GF-D8 (cell line): ENCODE results near the gene CRTC2.
A peak's percentile ranks its signal among the peaks of the same experiment; 100 is the strongest.

Experiments
- DNase-seq: peaks from one replicate; lab custom pipeline; 2025; lab: John Stamatoyannopoulos, UW

Gene CRTC2

GRCh38 chr1:153946622-153947241 lies 11.7 kb downstream of the CRTC2 start, which contains the start of gene DENND4B:
Gene DENND4B, minus strand, starts transcription at chr1:153946718. Its CDS starts 2,344 bp downstream, at chr1:153944374.
- peak; percentile 59 for DNase-seq

DNA sequence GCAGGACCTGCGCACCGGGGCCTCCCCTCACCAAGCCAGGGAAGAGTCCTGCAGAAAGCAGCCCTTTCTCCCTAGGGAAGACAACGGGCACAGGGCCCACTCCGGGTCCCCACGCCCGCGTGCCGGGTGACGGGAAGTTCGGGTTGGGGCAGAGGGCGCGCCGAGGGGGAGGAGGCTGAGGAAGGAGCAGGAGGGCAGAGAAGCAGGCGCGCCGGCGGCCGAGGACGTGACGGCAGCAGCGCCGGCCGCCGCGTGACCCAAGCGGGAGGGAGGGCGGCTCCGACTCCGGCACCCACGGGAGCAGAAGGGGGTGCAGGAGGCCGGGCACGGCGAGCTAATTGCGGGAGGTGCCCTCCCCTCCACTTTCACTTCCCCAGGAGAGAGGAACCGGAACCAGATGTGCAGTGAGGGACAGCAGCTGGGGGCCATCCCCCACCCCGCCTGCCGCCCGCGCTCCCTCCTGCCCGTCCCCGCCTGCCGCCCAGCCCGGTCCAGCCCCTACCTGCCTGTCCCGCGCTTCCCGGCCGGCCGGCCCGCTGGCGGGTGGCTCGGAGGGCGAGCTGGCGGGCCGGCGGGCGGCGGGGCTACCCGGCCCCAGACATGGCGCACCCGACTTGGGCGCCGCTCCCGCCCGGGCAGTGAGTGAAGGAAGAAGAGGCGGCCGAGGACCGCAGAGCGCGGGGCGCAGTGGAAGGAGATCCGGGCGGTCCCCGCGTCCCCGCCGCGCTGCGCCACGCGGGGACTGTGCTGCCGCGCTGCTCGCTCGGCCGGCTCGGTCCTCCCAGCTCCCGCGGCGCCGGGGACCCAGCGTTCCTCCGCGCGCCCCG lies 12.4 kb downstream of the CRTC2 start:
- peak; percentile 83 for DNase-seq

DNA sequence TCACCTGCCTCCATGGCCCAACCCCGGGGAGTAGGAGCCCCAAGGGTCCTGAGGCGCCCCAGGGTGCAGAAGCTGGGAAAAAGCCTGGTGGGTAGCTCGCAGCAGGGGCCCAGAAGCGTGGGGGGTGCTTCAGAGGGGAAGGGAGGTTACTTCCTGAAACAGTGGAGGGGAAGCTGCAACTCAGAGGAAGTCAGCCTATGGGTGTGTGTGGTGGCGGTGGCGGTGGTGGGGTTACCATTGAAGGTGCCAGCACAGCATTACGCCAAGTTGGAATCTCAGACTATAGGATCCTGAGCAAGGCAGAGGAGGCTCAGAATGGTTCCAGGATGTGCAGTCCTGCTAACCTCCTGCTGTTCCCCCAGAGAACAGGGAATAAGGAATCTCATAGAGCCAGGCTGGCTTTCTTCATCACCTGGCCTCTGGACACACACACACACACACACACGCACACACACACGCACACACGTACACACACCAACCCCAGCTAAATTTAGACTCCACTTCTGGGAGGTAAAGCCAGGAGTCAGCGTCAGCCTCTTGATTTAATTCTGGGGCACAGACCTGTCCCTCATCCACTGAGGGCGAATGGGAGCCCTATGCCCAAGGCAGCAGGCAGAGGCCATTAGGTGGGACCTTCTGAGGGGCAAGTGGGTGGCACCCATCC lies 13.1 kb downstream of the CRTC2 start:
- DNase-seq: peak; percentile 87

DNA sequence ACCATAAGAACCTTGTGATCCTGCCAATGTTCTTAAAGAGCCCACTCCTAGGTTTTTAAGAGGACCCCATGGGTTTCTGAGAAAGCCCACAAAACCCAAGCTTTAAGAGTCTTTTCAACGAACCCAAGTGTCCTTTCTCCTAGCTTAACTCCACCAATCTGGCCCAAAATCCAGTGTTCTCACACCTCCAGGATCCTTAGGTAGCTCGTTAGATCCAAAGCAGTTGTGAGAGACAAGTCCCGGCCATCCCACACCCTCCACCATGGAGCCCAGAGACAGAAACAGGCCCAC lies 13.6 kb downstream of the CRTC2 start:
- DNase-seq: no peak

- no peak for DNase-seq
Measured at GRCh38 chr1:153944005-153944826, 14.2 kb downstream of the CRTC2 start.

DNA sequence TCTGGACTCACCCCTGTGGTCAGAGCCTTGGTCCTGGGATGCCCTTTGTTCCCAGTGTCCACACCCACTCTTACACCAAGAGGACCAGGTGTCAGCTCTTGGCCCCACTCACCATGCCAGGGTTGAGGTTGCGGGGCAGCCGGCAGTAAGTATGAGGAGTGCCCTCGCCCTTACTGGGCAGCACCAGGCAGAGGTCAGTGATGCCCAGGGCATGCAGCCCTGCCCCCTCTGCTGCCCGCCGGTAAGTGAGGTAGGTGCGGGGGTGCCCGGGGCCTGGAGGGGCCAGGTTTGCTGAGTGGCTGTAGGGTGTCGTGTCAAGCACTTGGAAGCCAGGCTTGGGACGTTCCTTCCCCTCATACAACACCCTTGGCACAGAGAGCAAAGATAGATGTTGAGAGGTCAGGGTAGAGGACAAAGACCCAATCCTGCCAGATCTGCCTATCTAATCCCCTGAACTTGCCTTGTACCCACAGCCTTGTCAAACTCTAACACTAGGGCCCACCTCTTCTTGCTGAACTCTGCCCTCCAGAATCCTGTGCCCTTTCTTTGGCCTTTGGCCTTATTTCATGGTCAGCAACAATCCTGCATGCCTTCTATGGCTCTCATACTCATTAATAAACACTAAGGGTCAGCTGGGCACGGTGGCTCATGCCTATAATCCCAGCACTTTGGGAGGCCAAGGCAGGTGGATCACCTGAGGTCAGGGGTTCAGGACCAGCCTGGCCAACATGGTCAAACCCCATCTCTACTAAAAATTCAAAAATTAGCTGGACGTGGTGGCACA lies 15.5 kb downstream of the CRTC2 start:
- DNase-seq: no peak

- no peak for DNase-seq
Measured at GRCh38 chr1:153941826-153942725, 16.3 kb downstream of the CRTC2 start.

DNA sequence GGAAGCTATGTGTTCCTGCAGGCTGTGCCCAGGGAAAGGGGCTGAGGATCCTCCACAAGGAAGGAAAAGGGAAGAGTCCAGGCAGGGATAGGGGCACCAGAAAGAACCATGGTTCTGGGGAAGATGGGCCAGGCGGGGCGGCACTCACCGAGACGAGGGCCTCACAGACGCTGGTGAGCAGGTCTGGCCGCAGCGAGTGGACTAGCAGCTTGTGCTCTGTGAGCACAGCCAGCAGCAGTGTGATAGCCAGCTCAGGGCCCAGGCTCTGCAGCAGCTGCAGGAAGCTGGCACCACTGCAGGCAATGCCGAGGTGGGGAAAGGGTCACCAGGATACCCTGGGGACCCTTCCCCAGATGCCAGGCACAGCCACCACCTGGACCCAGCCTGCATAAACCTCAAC lies 17.7 kb downstream of the CRTC2 start:
- DNase-seq: no peak

- no peak for DNase-seq
Measured at GRCh38 chr1:153939476-153939875, 18.9 kb downstream of the CRTC2 start.

DNA sequence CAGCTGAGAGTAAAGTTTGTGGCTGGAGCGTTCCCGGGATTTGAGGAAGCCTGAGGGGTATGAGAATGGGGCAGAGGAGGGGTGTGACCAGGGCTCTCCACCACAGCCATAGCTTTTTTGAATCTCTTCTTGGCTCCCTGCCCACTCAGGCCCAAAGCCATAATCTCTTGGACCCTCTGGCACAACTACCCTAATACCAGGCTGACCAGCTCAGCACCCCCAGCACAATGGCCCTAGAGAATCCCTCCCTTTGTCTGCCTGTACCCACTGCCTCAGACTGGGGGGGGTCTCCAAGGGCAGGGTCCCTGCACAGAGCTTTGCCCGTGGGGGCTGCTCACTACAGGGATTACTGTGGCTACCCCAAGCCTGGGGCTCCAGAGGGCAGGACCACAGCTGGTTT lies 19.4 kb downstream of the CRTC2 start:
- no peak for DNase-seq

- DNase-seq: no peak
Measured at GRCh38 chr1:153937331-153937730, 21.1 kb downstream of the CRTC2 start.

- no peak for DNase-seq
Measured at GRCh38 chr1:153936011-153936802, 22.2 kb downstream of the CRTC2 start.

- DNase-seq: no peak
Measured at GRCh38 chr1:153934746-153935145, 23.7 kb downstream of the CRTC2 start.

GRCh38 chr1:153933955-153934354 lies 24.5 kb downstream of the CRTC2 start:
- DNase-seq: no peak

DNA sequence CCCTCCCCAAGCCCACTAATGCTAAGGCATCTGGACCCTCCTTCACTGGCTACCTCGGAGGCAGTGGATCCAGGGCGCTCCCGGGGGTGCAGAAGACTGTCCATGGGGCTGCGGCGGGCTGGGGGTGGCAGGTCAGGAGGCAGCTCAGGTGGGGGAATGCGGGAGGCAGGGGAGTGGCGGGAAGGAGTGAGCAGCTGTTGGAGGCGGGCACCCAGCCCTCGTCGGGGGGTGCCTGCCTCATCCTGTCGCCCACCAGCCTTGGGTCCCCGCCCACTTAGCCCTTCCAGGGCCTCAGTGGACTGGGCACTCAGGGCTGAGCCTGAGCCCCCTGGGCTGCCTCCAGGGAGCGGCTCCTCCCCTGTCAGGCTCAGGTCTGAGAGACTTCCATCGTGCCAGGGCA lies 25.0 kb downstream of the CRTC2 start:
- DNase-seq: no peak

GRCh38 chr1:153932156-153933131 lies 26.0 kb downstream of the CRTC2 start:
- DNase-seq: no peak

DNA sequence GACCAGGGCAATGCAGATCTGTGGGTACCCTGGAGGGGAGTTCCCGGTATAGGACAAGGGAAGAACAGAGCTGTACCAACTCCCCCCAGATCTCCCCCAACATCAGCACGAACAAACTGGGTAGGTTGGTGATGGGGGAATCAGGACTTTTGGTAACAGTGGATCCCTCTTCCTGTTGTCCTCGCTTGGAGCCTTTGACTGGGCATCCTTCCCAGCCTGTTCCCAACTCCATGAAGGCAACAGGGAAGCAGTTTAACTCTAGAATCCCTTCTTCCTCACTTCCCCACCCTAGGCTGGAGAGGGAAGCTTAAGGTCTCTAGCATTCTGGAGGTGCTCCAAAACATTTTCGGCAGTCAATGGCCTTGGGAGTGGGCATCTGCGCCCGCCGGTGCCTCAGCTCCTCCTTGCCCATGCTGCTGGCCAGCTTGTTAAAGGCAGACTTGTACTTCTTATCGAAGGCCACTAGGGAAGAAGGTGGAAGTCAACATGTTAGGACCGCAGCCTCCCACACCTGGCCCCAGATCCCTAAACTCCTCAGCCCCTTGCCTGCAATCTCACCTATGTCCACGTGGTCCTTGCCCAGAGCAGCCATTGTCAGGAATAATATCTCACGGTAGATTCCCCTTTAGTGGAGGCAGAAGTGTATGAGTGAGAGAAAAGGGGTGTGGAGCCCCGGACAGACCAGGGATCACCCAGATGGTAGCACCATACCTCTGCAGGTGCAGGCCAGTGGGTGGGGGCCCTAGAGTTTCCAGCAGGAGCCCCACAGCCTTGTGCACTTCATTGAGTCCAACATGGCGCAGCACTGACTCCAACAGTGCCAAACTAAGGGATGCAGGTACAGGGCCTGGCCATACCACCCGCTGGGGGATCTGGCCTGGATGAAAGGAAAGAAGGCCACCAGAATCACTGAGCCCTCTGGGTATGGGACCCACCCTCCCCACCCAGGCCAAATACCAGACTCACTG lies 28.1 kb downstream of the CRTC2 start:
- DNase-seq: no peak
